Measurements from ENCODE around the gene IL1RAPL1. TPM values are rescaled to one million over a fixed set of nuclear protein-coding genes. Genes with fewer than 3 reads are reported as not detected.

The IL1RAPL1 gene
- total RNA-seq, 4 donors from 2014 or later, result 0.24 to 6.2 TPM; not detected in 2

- TF ChIP-seq POLR2A (IDR thresholded peaks at IDR 0.05), result no peak
- no peak for TF ChIP-seq CTCF (IDR thresholded peaks at IDR 0.05)
- Histone ChIP-seq H3K27me3 (no peaks in the 10 kb centered on the region), H3K9me3 (no peaks in the 10 kb centered on the region), H3K27ac (no peak overlapping the region), H3K4me3 (no peak overlapping the region), H3K36me3 (no peaks in the 10 kb centered on the region), H3K4me1 (no peaks in the 10 kb centered on the region)
- intact Hi-C loops (cut with DNase I; ENCODE audit: low total_unique reads), result no loop called here
- no peak for DNase-seq
These were observed 904.4 kb downstream of the IL1RAPL1 start for GRCh38 chrX:29491659-29492058.

DNA sequence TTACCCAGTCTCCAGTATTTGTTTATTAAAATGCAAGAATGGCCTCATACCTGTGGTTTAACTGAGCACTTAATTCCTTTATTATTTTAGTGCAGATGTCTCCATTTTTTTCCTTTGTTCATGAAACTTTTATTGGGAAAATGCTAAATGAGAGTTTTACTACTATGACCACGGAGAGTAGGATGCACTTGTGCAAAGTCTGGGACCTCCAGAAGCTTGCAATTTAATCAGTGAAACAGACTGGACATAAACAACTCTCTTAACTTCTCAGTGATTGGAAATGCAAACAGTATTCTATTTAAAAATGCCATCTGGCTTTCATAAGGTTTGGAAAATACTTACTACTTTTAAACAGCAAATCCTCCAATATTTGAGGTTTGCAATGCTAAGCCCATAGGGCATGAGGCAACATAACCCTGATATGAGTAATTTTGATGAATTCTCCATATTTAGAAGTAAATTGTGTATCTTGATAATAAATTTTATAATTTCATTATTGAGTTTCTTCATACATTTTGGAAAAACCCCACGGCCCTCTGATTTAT is 909.5 kb downstream of the IL1RAPL1 start:
- Histone ChIP-seq H3K27me3 (no peaks in the 10 kb centered on the region), H3K27ac (no peak overlapping the region), H3K36me3 (no peaks in the 10 kb centered on the region), H3K9me3 (no peaks in the 10 kb centered on the region), H3K4me3 (no peak overlapping the region), H3K4me1 (no peaks in the 10 kb centered on the region)
- TF ChIP-seq CTCF (IDR thresholded peaks at IDR 0.05), result no peak
- no peak for TF ChIP-seq POLR2A (IDR thresholded peaks at IDR 0.05)
- DNase-seq, result no peak
- intact Hi-C loops (cut with DNase I; ENCODE audit: low total_unique reads), result no loop called here

DNA sequence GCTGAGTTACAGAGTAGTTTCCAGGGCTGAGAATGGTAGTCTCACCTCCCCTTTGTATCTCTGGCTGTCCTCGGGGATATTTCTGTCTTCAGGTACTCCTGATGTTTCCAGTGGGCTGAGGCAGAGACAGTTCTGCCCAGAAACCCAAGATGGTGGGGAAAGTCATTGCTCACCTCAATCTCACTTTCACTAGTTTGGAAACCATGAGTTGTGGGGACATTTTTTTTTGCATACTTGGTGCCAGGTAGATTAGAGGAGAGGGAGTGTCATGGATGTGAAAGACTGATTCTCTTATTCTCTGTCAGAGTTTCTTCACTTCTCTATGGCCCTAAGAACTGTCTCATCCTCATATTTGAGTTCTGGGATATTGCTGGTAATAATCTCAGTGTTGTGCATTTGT is 919.5 kb downstream of the IL1RAPL1 start:
- Histone ChIP-seq H3K27ac (no peak overlapping the region), H3K4me1 (no peaks in the 10 kb centered on the region), H3K4me3 (no peak overlapping the region), H3K36me3 (no peaks in the 10 kb centered on the region), H3K27me3 (no peaks in the 10 kb centered on the region), H3K9me3 (no peaks in the 10 kb centered on the region)
- DNase-seq, result no peak
- TF ChIP-seq POLR2A (IDR thresholded peaks at IDR 0.05) (no peak), CTCF (IDR thresholded peaks at IDR 0.05) (no peak)
- intact Hi-C loops (cut with DNase I; ENCODE audit: low total_unique reads), result no loop called here

DNA sequence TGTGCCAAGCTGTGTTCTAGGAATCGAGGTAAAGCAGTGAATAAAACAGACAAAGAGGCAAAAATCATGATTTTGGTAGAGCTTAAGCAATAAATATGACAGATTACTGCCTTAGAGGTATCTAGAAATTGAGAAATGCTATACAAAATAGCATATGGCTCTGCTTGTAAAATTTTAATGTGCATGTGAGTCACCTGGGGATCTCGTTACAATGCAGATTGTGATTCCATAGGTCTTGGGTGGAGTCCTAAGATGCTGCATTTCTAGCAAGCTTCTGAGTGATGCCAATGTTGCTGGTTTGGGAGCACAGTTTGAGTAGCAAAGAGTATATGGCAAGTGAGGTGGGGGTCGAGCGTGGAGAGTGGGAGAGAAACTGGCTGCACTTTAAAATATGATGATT is 930.9 kb downstream of the IL1RAPL1 start:
- intact Hi-C loops (cut with DNase I; ENCODE audit: low total_unique reads), result no loop called here
- TF ChIP-seq POLR2A (IDR thresholded peaks at IDR 0.05) (no peak), CTCF (IDR thresholded peaks at IDR 0.05) (no peak)
- Histone ChIP-seq H3K4me3 (no peak overlapping the region), H3K27ac (no peak overlapping the region), H3K9me3 (no peaks in the 10 kb centered on the region), H3K27me3 (no peaks in the 10 kb centered on the region), H3K36me3 (no peaks in the 10 kb centered on the region), H3K4me1 (no peaks in the 10 kb centered on the region)
- no peak for DNase-seq

- no peak for TF ChIP-seq CTCF (IDR thresholded peaks at IDR 0.05)
- TF ChIP-seq POLR2A (IDR thresholded peaks at IDR 0.05), result no peak
- Histone ChIP-seq H3K27ac (no peak overlapping the region), H3K9me3 (no peaks in the 10 kb centered on the region), H3K27me3 (no peaks in the 10 kb centered on the region), H3K36me3 (no peaks in the 10 kb centered on the region), H3K4me3 (no peak overlapping the region), H3K4me1 (no peaks in the 10 kb centered on the region)
- intact Hi-C loops (cut with DNase I; ENCODE audit: low total_unique reads), result no loop called here
- no peak for DNase-seq
These were observed 941.0 kb downstream of the IL1RAPL1 start for GRCh38 chrX:29528281-29528680.
